Neural cell (in vitro differentiated cells): ENCODE measurements around the gene SPATA31E1.
"Not testable (repeated sequence)": the region's sequence is repeated elsewhere in the genome, so short reads cannot be mapped to it uniquely, and the experiment has no call there.

Source experiments
- CTCF ChIP-seq: fragments of 450-650 bp; IDR thresholded peaks from 2 replicates; pipeline ENCODE4 v1.5.1; 2014; ENCODE audit warnings: antibody characterized with exemption, mild to moderate bottlenecking, moderate library complexity; ENCODE audit not compliant: poor library complexity, severe bottlenecking
- POLR2AphosphoS5 ChIP-seq: IDR thresholded peaks from 2 replicates; pipeline ENCODE4 v1.6.1; 2012

GRCh38 chr9:87924851-87925250 lies 42.2 kb downstream of the SPATA31E1 start:
- TF ChIP-seq CTCF, POLR2AphosphoS5: not testable (repeated sequence)
